Measurements from ENCODE around the gene ZNF804B. TPM values are rescaled to one million over a fixed set of nuclear protein-coding genes. Genes with fewer than 3 reads are reported as not detected.

The ZNF804B gene
- total RNA-seq, 1 experiment from 2014 or later = not detected

DNA sequence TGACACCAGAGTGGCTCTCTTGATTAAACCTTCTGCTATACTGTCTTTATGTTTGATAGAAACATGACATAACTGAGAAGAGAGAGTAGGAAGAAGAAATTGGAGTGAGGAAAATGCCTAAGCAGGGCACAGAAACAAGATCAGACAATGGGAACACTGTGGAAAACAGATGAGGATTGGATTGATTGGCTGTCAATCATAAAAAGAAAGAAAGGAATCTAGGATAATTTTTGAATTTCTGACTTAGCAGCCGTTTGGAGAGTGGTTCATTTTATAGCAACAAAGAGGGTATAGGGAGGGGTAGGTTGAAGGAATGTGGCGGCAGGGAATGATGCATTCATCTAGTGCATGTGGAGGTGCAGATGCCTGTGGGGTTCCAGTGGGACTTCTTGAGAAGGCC is 28.3 kb downstream of the ZNF804B start:
- no peak for DNase-seq
- no peaks in the 10 kb centered on the region for H3K4me1 ChIP-seq (ENCODE audit: insufficient read depth, low read length)
- TF ChIP-seq, protein P1, sequence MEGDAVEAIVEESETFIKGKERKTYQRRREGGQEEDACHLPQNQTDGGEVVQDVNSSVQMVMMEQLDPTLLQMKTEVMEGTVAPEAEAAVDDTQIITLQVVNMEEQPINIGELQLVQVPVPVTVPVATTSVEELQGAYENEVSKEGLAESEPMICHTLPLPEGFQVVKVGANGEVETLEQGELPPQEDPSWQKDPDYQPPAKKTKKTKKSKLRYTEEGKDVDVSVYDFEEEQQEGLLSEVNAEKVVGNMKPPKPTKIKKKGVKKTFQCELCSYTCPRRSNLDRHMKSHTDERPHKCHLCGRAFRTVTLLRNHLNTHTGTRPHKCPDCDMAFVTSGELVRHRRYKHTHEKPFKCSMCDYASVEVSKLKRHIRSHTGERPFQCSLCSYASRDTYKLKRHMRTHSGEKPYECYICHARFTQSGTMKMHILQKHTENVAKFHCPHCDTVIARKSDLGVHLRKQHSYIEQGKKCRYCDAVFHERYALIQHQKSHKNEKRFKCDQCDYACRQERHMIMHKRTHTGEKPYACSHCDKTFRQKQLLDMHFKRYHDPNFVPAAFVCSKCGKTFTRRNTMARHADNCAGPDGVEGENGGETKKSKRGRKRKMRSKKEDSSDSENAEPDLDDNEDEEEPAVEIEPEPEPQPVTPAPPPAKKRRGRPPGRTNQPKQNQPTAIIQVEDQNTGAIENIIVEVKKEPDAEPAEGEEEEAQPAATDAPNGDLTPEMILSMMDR (conservative IDR thresholded peaks at IDR 0.05) = no peak
- no peak overlapping the region for H3K56ac ChIP-seq (ENCODE audit: insufficient read length, low read depth, low read length)
- no peaks in the 10 kb centered on the region for H3K79me2 ChIP-seq (ENCODE audit: insufficient read depth, low read length)
- H2BK15ac ChIP-seq (ENCODE audit: low read depth, low read length) = no peak overlapping the region
- H3K9ac ChIP-seq (ENCODE audit: extremely low read depth, insufficient read length, low read length) = no peak overlapping the region
- H2AFZ ChIP-seq (ENCODE audit: low read length) = no peak overlapping the region
- no peaks in the 10 kb centered on the region for H3K9me3 ChIP-seq (ENCODE audit: control insufficient read depth, low read depth, low read length)
- no peak overlapping the region for H4K8ac ChIP-seq (replicated peaks; ENCODE audit: insufficient read length, low read depth, low read length)
- H2BK20ac ChIP-seq (ENCODE audit: low read depth, low read length, poor library complexity, severe bottlenecking) = no peak overlapping the region
- H3K27ac Mint-ChIP-seq = no peak overlapping the region
- no peaks in the 10 kb centered on the region for H3K4me1 Mint-ChIP-seq
- H3K36me3 Mint-ChIP-seq (ENCODE audit: insufficient read depth in 1 of 3, low read depth in 3 of 3) = no peaks in the 10 kb centered on the region
- no peaks in the 10 kb centered on the region for H3K23me2 ChIP-seq (ENCODE audit: insufficient read length, low read depth, low read length, poor library complexity, severe bottlenecking)
- no peak overlapping the region for H3K18ac ChIP-seq (ENCODE audit: insufficient read length, low read depth, low read length)
- no peaks in the 10 kb centered on the region for H3K79me1 ChIP-seq (ENCODE audit: insufficient read depth, low read depth, low read length, poor library complexity, severe bottlenecking)
- no peak overlapping the region for H3K14ac ChIP-seq (ENCODE audit: insufficient read depth, low read length)
- no peak overlapping the region for H2BK12ac ChIP-seq (ENCODE audit: insufficient read length, low read depth, low read length)
- H2AK5ac ChIP-seq (ENCODE audit: insufficient read length, low read length) = no peak overlapping the region
- no peaks in the 10 kb centered on the region; the same call in 1 of the 2 replicates for H3K27me3 Mint-ChIP-seq (ENCODE audit: low read depth)
- H4K5ac ChIP-seq (ENCODE audit: insufficient read length, low read depth, low read length) = no peak overlapping the region
- no CpG with 5 or more reads among the region's 2 CpGs for WGBS (ENCODE audit: extremely low coverage, insufficient read length, low lambda C conversion rate)
- H3K27me3 ChIP-seq (ENCODE audit: insufficient read depth, low read length) = no peaks in the 10 kb centered on the region
- no peak overlapping the region for H2BK120ac ChIP-seq (ENCODE audit: low read depth, low read length, poor library complexity, severe bottlenecking)
- H3T11ph ChIP-seq (ENCODE audit: low read length) = no peak overlapping the region
- no peaks in the 10 kb centered on the region for H3K9me3 Mint-ChIP-seq
- no peaks in the 10 kb centered on the region for H4K20me1 ChIP-seq (ENCODE audit: control insufficient read depth, insufficient read depth, insufficient read length)
- no peak overlapping the region for H2BK5ac ChIP-seq (ENCODE audit: insufficient read length, low read length)
- no peak overlapping the region for H3K4ac ChIP-seq (ENCODE audit: low read depth, low read length)
- no peak overlapping the region for H3K4me3 Mint-ChIP-seq
- no peak overlapping the region for H3K27ac ChIP-seq (ENCODE audit: insufficient read length, low read depth, low read length)
- H4K91ac ChIP-seq (ENCODE audit: insufficient read length, low read depth, low read length) = no peak overlapping the region
- no peak overlapping the region for H3K23ac ChIP-seq (ENCODE audit: insufficient read length, low read depth, low read length)
- H3K4me2 ChIP-seq (ENCODE audit: insufficient read depth, insufficient read length, low read length) = no peak overlapping the region

All from H9 (cell line).